G401.6 (cell line): ENCODE measurements around the gene NPRL2.

Source experiments
- FAIRE-seq: peaks from 2 replicates; lab custom pipeline; 2012; peaks lifted over from hg19 to GRCh38; lab: Jason Lieb, UNC

NPRL2 gene

DNA sequence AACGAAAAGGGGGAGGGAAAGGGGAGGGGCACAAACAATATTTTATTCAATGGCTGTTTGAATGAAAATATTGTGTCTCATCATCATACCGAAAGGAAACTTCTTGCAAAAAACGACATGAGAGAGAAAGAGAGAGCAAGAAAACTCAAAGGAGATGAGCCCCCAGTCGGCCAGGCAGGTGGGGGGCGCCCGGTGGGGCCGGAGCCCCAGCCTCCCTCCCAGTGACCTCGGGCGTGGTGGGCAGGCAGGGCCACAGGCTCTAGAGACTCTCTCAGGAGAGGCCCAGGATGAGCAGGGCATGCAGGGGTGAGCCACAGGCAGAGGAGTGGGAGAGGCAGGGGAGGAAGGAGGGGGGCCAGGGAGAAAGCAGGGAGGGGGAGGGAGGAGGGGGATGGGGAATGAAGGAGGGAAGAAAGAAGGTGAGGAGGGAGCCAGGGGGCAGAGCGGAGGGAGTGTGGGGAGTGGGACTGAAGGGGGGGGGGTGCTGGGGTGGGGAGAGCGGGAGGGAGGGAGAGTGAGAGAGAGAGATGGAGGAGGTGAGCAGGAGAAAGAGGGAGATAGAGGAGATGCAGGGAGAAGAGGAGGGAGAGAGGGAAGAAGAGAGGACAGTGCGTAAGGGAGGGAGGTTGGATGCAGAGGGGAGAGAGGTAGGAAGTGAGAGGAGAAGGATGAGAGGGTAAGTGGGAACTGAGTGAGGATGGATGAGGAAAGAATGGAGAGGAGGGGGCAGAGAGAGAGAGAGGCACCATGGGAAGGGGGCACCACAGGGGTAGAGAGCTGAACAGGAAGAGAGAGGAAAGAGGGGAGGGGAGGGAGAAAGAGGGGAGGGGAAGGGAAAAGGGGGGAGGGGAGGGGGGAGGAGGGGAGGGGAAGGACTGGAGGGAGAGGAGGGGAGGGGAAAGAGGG, 22.8 kb upstream of the NPRL2 start:
- no peak for FAIRE-seq

DNA sequence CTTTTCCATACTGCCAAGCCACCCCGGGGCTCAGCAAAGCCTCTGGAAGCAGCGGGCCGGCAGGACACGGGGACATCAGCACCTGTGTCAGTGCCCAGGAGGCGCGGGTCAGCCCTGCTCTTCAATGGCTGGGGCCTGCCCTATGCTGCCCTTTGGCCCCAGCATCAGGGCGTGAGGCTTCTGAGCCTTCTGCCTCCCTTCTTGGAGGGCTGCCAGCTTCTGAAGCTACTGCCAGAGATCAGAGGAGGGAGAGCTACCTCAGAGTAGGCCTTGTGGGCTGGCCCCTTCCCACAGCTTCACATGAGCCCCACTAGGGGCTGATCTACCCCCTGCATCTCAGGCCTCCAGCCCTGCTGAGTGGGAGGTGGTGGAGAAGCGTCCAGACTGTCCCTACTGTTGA, 21.8 kb upstream of the NPRL2 start:
- no peak for FAIRE-seq

DNA sequence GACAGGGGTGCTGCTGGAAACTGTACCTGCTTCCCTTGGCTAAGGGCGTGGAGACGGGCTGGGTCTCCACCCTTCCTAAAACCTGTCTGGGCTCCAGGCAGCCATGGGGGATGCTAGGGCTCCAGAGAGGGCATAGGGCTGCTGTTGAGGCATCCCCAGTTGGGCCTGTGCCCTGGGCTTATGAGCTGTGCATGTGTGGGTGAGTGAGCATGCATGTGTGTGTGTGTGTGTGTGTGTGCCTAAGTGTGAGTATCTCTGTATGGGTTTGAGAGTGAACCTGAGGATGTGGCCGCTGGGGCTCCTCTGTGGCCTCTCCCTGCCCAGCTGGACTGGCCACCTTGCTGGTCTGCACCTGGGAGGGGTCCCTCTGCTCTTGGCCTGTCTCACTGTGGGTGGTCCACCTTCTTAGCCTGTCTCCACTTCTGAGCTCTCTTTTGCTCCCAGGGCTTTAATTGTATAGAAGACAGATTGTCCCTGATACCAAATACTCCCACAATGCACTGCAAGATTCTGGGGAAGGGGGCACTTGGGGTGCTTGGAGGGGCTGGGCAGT, 20.6 kb upstream of the NPRL2 start:
- FAIRE-seq, result no peak

- FAIRE-seq, result peak; percentile 65
These were observed 20.0 kb upstream of the NPRL2 start for GRCh38 chr3:50370594-50370993.

DNA sequence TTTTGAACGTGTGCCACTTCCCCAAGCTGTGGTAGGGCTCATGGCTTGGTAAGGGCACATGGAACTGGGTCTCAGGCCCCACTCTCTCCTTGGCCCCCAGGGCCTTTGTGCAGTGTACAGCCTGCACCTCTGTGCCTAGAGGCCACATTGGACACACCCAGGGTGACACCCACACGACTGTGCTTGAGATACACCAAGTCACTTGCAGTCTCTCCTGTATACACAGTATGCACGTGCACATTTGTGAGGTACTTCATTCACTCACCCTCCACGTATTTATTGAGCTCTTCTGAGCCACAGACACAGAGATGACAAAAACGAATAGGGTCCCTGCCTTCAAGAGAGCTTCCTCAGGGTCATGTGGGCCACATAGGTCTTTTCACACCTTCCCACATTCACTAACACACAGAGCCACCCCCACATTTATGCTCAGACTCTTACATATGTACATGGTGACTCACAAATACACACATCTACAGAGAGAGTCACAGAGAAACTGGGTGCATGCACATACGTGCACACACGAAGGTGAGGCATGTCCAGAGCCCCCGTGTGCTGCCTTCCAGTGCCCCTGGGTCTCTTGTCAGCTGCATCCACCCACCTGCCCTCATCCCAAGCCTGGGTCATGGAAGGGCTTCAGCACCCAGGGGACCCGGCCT, 18.6 kb upstream of the NPRL2 start:
- no peak for FAIRE-seq

DNA sequence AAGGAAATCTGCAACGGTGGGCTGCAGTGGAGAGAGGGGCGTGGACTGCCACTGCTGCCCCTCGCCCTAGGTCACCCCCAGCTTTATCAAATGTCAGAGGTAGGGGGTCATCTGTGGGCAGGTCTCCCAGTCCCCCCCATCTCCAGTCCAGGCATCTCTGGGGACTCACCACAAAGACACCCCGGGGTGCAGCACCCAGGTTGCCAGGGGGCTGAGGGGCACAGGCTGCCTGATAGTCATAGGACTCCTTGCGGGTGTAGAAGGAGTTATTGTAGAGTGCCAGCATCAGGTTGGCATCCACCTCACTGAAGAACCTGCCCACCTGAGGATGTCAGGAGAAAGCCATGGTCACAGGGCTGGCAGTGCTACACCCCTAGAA, 15.3 kb upstream of the NPRL2 start:
- no peak for FAIRE-seq

DNA sequence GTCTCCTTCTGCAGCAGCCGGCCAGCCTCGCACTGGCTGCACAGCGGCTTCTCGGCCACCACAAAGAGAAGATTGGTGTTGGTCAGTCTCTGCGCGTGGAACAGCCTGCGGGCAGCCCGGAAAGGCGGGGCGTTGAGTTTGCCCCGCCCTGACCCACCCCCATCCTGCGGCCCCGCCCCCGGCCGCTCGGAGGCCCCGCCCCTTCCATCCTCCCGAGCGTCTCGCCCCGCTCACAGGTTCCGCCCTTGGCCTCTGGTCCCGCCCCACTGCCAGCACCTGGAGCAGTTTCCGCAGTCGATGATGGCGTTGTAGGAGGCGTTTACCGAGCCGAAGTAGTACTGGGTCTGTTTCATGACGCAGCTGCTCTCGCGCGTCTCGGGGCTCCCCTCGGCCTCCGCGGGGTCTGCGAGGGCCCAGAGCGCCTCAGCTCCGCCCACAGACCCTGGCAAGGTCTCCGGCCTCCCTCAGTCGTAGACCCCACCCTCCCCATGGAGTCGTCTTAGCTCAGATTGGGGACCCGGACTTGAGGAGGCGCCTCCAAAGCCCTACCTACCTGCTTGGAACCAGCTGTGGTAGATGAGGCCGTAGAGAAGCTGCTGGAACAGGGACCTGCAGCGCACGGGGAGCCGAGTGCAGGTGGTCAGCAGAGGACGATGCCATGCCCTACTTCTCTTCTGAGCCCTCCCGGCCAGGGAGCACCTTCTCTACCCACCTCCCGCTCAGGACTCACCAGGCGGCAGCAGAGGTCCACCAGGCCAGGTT, 14.7 kb upstream of the NPRL2 start:
- FAIRE-seq, result no peak

GRCh38 chr3:50364573-50365079, 14.1 kb upstream of the NPRL2 start:
- no peak for FAIRE-seq

GRCh38 chr3:50359760-50360110, 9.2 kb upstream of the NPRL2 start:
- no peak for FAIRE-seq

DNA sequence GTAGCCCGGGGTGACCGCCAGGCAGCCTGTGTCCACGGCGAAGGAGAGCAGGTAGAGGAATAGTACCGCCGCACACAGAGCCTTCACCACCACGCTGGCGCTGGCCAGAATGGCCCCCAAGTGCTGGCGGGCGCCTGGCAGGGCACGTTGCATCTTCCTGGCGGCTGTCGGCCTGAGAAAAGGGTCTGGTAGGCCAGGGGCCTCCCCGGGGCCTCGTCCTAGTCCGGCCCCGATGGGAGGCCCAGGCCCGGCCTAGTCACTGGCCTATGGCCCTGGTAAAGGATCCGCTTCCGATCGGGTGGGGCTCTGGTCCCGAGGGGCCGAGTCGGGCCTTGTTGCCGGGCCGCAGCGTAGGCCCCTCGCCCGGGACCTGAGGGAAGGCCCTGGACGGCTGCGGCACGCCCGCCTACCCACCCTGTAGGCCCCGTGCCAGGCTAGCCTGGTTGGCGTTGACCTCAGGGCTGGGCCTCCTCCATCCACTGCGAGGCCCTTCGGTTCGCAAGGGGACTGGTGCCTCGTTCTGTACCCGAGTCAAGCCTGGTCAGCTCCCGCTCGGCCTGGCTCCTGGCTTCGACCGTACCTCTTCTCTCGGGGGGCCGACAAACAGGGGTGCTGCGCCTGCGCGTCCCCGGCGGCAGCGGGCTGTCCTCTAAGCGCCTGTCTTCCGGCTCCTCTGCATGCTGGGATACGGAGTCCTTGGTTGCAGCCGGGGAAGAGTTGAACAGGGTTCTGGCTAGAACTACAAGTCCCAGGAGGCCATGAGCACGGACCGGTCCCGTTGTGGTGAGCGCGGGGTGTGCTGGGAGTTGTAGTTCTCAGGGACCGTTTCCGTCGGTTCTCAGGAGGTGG, 8.6 kb upstream of the NPRL2 start, which contains the start of gene TMEM115:
TSS of gene TMEM115 (minus strand) at position 611 of the 849 bp plus-strand sequence. CDS start at position 153, 458 bp downstream.
- FAIRE-seq, result peak; percentile 98

- no peak for FAIRE-seq
These were observed 7.9 kb upstream of the NPRL2 start for GRCh38 chr3:50358355-50358910.

DNA sequence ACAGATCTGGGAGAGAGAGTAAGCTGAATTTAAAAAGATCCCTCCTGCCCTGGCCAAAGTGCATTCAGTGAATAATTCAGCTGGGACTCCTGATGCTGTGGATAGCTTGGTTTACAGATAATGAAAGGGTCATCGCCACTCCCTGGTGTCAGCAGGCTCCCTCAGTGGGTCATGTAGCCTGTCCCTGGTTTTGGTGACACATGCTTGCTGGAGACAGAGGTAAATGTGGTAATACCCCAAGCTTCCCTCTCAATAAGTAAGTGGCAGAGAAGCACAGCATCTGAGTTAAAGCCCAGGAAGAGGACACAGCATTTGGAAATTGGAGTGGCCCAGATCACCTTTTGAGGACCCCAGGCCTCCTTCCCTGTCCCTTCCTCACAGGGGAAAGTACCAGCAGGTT, 6.9 kb upstream of the NPRL2 start:
- no peak for FAIRE-seq

DNA sequence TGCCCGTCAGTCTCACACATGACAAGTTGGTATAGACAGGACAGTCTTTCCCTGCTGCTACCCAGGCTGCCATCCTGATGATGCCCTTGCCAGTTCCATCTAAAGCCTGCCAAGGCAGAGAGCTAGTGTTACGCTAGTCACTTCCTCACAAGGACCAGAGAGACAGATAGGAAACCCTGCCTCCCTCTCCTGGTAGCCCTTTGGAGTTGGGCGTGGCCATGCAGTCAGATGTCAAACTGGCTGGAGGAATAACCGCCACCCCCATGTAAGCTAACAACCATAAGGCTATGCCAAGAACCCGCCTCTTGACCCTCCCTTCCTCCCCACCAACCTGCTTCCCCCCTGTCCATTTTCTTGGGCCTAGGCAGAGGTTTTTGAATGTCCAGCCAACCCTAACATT, 6.0 kb upstream of the NPRL2 start:
- no peak for FAIRE-seq

- no peak for FAIRE-seq
These were observed 5.4 kb upstream of the NPRL2 start for GRCh38 chr3:50355829-50356552.

DNA sequence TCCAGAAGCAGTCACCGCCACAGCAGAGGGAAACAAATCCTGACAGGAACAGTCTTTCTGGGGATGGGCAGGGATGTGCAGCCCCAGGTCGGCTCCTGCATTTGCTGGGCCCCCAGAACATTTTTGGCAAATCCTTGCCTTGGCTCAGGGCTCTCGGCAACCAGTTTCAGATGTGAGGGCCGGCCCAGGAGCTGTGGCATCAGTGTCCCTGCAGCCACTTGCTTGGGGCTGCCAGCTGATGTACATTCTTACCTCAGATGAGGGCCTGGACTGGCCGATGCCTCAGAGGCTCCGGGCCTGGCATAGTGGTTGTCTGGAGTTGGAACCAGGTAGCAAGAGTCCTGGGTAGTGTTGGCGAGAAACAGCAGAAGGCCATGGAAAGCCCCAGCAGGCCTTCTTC, 4.3 kb upstream of the NPRL2 start:
- no peak for FAIRE-seq

GRCh38 chr3:50354186-50354764, 3.7 kb upstream of the NPRL2 start:
- no peak for FAIRE-seq

GRCh38 chr3:50353245-50354004, 2.9 kb upstream of the NPRL2 start:
- FAIRE-seq, result no peak

DNA sequence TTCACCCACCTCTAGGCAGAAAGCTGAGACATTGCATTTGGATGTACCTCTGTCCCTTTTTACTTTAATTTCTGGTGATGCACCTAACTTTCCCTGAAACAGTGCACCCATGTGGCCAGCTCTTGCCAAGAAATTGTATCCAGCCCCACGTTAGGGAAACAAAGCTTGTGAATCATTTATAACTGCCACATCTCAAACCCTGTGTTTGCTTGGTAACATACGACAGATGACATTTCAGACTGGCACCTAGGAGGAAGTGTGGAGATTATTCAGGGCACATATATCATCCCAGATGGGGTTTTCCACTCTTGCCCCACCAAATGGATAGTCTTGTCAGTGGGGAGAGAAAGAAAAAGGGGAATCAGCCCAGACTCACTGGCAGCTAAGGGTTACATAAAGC, 2.2 kb upstream of the NPRL2 start:
- no peak for FAIRE-seq

- no peak for FAIRE-seq
These were observed 735 bp upstream of the NPRL2 start for GRCh38 chr3:50351323-50351697.

- FAIRE-seq, result no peak
These were observed 405 bp downstream of the NPRL2 start for GRCh38 chr3:50350213-50350526.
